Muscle layer of duodenum (tissue), 2 donors: ENCODE measurements around the gene GADD45A.

Source experiments
- H3K27ac ChIP-seq: one replicate; pipeline ENCODE4 v1.7.0; 2013; ENCODE audit warnings: mild to moderate bottlenecking, low read length
- H3K27me3 ChIP-seq: one replicate; pipeline ENCODE4 v1.7.0; 2013; ENCODE audit warnings: low read depth, mild to moderate bottlenecking, control low read depth, low read length
- H3K36me3 ChIP-seq, 2 donors: one replicate each; pipeline ENCODE4 v1.7.0; 2013; ENCODE audit warnings: low read length in 2 of 2, control low read depth in 1 of 2, mild to moderate bottlenecking in 1 of 2; ENCODE audit not compliant: insufficient read depth in 2 of 2, control insufficient read depth in 1 of 2
- H3K4me1 ChIP-seq, 2 donors: one replicate each; pipeline ENCODE4 v1.7.0; 2013; ENCODE audit warnings: low read length in 2 of 2, mild to moderate bottlenecking in 2 of 2, control low read depth in 1 of 2, moderate library complexity in 1 of 2; ENCODE audit not compliant: insufficient read depth in 2 of 2, control insufficient read depth in 1 of 2
- H3K4me3 ChIP-seq, 2 donors: one replicate each; pipeline ENCODE4 v1.7.0; 2013; ENCODE audit warnings: low read length in 2 of 2, low read depth in 1 of 2, mild to moderate bottlenecking in 1 of 2
- H3K9me3 ChIP-seq, 2 donors: one replicate each; pipeline ENCODE4 v1.7.0; 2013; ENCODE audit warnings: low read length in 2 of 2, control low read depth in 1 of 2, mild to moderate bottlenecking in 1 of 2; ENCODE audit not compliant: control insufficient read depth in 1 of 2
- donor health status: healthy.

The GADD45A gene

GRCh38 chr1:67672260-67672803 lies 12.7 kb upstream of the GADD45A start:
- no peaks in the 10 kb centered on the region for H3K36me3 ChIP-seq
- H3K27me3 ChIP-seq, result no peaks in the 10 kb centered on the region
- H3K4me1 ChIP-seq, result peaks cover 0 to 5% of the 10 kb centered on the region in 2 donors
- H3K4me3 ChIP-seq, result no peak overlapping the region
- no peaks in the 10 kb centered on the region for H3K9me3 ChIP-seq
- H3K27ac ChIP-seq, result no peak overlapping the region

- Histone ChIP-seq H3K4me1 (peaks cover 0 to 5% of the 10 kb centered on the region in 2 donors), H3K27me3 (no peaks in the 10 kb centered on the region), H3K4me3 (no peak overlapping the region), H3K27ac (no peak overlapping the region), H3K36me3 (no peaks in the 10 kb centered on the region), H3K9me3 (no peaks in the 10 kb centered on the region)
Measured at GRCh38 chr1:67673468-67674201, 11.4 kb upstream of the GADD45A start.

- H3K27me3 ChIP-seq, result no peaks in the 10 kb centered on the region
- no peak overlapping the region for H3K4me3 ChIP-seq
- no peaks in the 10 kb centered on the region for H3K9me3 ChIP-seq
- H3K36me3 ChIP-seq, result no peaks in the 10 kb centered on the region
- no peak overlapping the region for H3K27ac ChIP-seq
- peaks cover 0 to 5% of the 10 kb centered on the region in 2 donors for H3K4me1 ChIP-seq
Measured at GRCh38 chr1:67674260-67675011, 10.6 kb upstream of the GADD45A start.

GRCh38 chr1:67675800-67676199 lies 9.2 kb upstream of the GADD45A start:
- Histone ChIP-seq H3K27ac (no peak overlapping the region), H3K9me3 (no peaks in the 10 kb centered on the region)

GRCh38 chr1:67676287-67676686 lies 8.7 kb upstream of the GADD45A start:
- H3K4me3 ChIP-seq, result no peak overlapping the region
- peaks cover 0 to 5% of the 10 kb centered on the region in 2 donors for H3K4me1 ChIP-seq
- no peaks in the 10 kb centered on the region for H3K9me3 ChIP-seq
- H3K36me3 ChIP-seq, result no peaks in the 10 kb centered on the region
- H3K27ac ChIP-seq, result no peak overlapping the region
- no peaks in the 10 kb centered on the region for H3K27me3 ChIP-seq

More at GRCh38 chr1:67675800-67676199, 9.2 kb upstream of the GADD45A start:
- Histone ChIP-seq H3K4me1 (peaks cover 0 to 5% of the 10 kb centered on the region in 2 donors), H3K36me3 (no peaks in the 10 kb centered on the region), H3K4me3 (no peak overlapping the region), H3K27me3 (no peaks in the 10 kb centered on the region)

GRCh38 chr1:67676946-67677345 lies 8.1 kb upstream of the GADD45A start:
- no peaks in the 10 kb centered on the region for H3K27me3 ChIP-seq
- H3K27ac ChIP-seq, result no peak overlapping the region
- H3K9me3 ChIP-seq, result no peaks in the 10 kb centered on the region
- H3K36me3 ChIP-seq, result no peaks in the 10 kb centered on the region
- H3K4me3 ChIP-seq, result no peak overlapping the region
- H3K4me1 ChIP-seq, result peaks cover 0 to 5% of the 10 kb centered on the region in 2 donors

- Histone ChIP-seq H3K4me1 (peaks cover 0 to 5% of the 10 kb centered on the region in 2 donors), H3K27ac (no peak overlapping the region)
Measured at GRCh38 chr1:67677408-67677807, 7.6 kb upstream of the GADD45A start.

GRCh38 chr1:67677930-67678329 lies 7.1 kb upstream of the GADD45A start:
- Histone ChIP-seq H3K4me1 (peaks cover 0 to 5% of the 10 kb centered on the region in 2 donors), H3K9me3 (no peaks in the 10 kb centered on the region), H3K27ac (no peak overlapping the region), H3K4me3 (no peak overlapping the region), H3K36me3 (no peaks in the 10 kb centered on the region), H3K27me3 (no peaks in the 10 kb centered on the region)

More at GRCh38 chr1:67677408-67677807, 7.6 kb upstream of the GADD45A start:
- Histone ChIP-seq H3K27me3 (no peaks in the 10 kb centered on the region), H3K9me3 (no peaks in the 10 kb centered on the region), H3K4me3 (no peak overlapping the region), H3K36me3 (no peaks in the 10 kb centered on the region)

- Histone ChIP-seq H3K27ac (no peak overlapping the region), H3K9me3 (no peaks in the 10 kb centered on the region), H3K4me3 (no peak overlapping the region), H3K4me1 (peaks cover 5 to 6% of the 10 kb centered on the region in 2 donors), H3K36me3 (no peaks in the 10 kb centered on the region), H3K27me3 (no peaks in the 10 kb centered on the region)
Measured at GRCh38 chr1:67679691-67680090, 5.3 kb upstream of the GADD45A start.

GRCh38 chr1:67680486-67680885 lies 4.5 kb upstream of the GADD45A start:
- Histone ChIP-seq H3K4me1 (peaks cover 4 to 6% of the 10 kb centered on the region in 2 donors), H3K27me3 (no peaks in the 10 kb centered on the region), H3K9me3 (no peaks in the 10 kb centered on the region), H3K27ac (no peak overlapping the region), H3K36me3 (peaks cover 0 to under 1% of the 10 kb centered on the region in 2 donors), H3K4me3 (no peak overlapping the region)

GRCh38 chr1:67682659-67683197 lies 2.3 kb upstream of the GADD45A start:
- H3K4me1 ChIP-seq, result peaks cover 6 to 12% of the 10 kb centered on the region in 2 donors
- H3K36me3 ChIP-seq, result peaks cover 2 to 15% of the 10 kb centered on the region in 2 donors
- H3K27ac ChIP-seq, result no peak overlapping the region
- H3K27me3 ChIP-seq, result no peaks in the 10 kb centered on the region
- no peaks in the 10 kb centered on the region for H3K9me3 ChIP-seq
- H3K4me3 ChIP-seq, result no peak overlapping the region
